ENCODE measurements around the gene HES1.
"Not testable (repeated sequence)": the region's sequence is repeated elsewhere in the genome, so short reads cannot be mapped to it uniquely, and the experiment has no call there.

Gene HES1

GRCh38 chr3:194128919-194129295 lies 7.0 kb upstream of the HES1 start:
- not testable (repeated sequence) for DNase-seq

- DNase-seq: no peak
These were observed 6.3 kb upstream of the HES1 start for GRCh38 chr3:194129581-194130133.

- DNase-seq: no peak
These were observed 5.8 kb upstream of the HES1 start for GRCh38 chr3:194130188-194130587.

- no peak for DNase-seq
These were observed 5.0 kb upstream of the HES1 start for GRCh38 chr3:194130807-194131589.

- no peak for DNase-seq
These were observed 3.3 kb upstream of the HES1 start for GRCh38 chr3:194132465-194133286.

- DNase-seq: no peak
These were observed 2.2 kb upstream of the HES1 start for GRCh38 chr3:194133661-194134230.

- peak; percentile 40 for DNase-seq
These were observed 1.7 kb upstream of the HES1 start for GRCh38 chr3:194134231-194134756.

- DNase-seq: peak; percentile 82
These were observed 1.0 kb upstream of the HES1 start for GRCh38 chr3:194134757-194135515.

GRCh38 chr3:194135516-194135805 lies 487 bp upstream of the HES1 start:
- no peak for DNase-seq

- no peak for DNase-seq
These were observed 615 bp downstream of the HES1 start for GRCh38 chr3:194136519-194137007.

- peak; percentile 28 for DNase-seq
These were observed 1.1 kb downstream of the HES1 start for GRCh38 chr3:194137008-194137505.

- DNase-seq: peak; percentile 44
These were observed 1.8 kb downstream of the HES1 start for GRCh38 chr3:194137506-194138474.

GRCh38 chr3:194138732-194139070 lies 2.8 kb downstream of the HES1 start:
- no peak for DNase-seq

GRCh38 chr3:194139071-194139813 lies 3.3 kb downstream of the HES1 start:
- no peak for DNase-seq

- DNase-seq: no peak
These were observed 4.0 kb downstream of the HES1 start for GRCh38 chr3:194139814-194140391.

- no peak for DNase-seq
These were observed 4.8 kb downstream of the HES1 start for GRCh38 chr3:194140520-194141414.

GRCh38 chr3:194141415-194142155 lies 5.6 kb downstream of the HES1 start:
- DNase-seq: peak; percentile 42
